Ovary (tissue), 1 donor: ENCODE measurements around the gene SYCE1L.

Experiments
- EP300 ChIP-seq: sonication (generic); formaldehyde crosslinking; IDR thresholded peaks from one replicate; pipeline ENCODE4 v1.6.1; 2017; ENCODE audit warnings: antibody characterized with exemption
- POLR2A ChIP-seq: fragments of 450-650 bp; IDR thresholded peaks from one replicate; pipeline ENCODE4 v1.6.1; 2017; ENCODE audit warnings: antibody characterized with exemption, mild to moderate bottlenecking, moderate library complexity

DNA sequence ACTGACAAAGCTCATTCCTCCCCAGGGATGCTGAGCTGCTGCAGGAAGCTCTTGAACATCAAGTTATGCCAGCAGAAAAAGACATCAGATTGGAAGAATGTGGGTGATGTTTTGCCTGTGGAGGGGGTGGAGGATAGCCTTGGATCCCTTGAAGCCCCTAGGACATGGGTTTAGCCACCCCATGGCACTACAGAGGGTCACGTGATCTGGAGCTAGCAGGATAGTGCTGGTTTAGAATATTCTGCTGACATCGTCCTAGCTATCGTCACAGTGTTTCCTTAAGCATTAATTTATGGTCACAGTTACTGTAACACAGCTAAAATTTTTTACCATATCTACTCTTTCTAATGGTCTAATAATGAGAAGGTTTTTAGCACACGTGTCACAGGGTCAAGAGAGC lies 28.4 kb upstream of the SYCE1L start:
- TF ChIP-seq POLR2A = no peak
- TF ChIP-seq EP300 = no peak
